Hepatic stellate cell (primary cell): Measurements from ENCODE around the gene RIMKLB.
"Not testable (repeated sequence)": the region's sequence is repeated elsewhere in the genome, so short reads cannot be mapped to it uniquely, and the experiment has no call there.

Experiments used
- DNase-seq: peaks from one replicate; pipeline ENCODE4 v3.0.0; 2011; ENCODE audit warnings: low spot score

RIMKLB gene

GRCh38 chr12:8818526-8818925 is 120.7 kb downstream of the RIMKLB start:
- no peak for DNase-seq

DNA sequence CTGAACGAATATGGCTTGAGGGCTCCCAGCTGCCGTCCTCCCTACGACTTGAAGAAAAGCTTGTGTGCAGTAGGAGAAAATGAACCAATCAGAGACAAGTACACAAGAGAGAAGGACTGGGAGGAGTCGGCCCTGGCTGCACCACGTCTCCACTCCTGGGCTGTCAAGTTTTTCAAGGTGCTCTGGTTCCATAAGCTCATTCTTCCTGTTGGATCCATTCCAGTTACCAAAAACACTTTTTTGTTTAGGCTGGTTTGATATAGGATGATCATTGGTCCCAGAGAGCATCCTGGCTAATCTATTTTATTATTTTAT is 121.8 kb downstream of the RIMKLB start:
- no peak for DNase-seq

DNA sequence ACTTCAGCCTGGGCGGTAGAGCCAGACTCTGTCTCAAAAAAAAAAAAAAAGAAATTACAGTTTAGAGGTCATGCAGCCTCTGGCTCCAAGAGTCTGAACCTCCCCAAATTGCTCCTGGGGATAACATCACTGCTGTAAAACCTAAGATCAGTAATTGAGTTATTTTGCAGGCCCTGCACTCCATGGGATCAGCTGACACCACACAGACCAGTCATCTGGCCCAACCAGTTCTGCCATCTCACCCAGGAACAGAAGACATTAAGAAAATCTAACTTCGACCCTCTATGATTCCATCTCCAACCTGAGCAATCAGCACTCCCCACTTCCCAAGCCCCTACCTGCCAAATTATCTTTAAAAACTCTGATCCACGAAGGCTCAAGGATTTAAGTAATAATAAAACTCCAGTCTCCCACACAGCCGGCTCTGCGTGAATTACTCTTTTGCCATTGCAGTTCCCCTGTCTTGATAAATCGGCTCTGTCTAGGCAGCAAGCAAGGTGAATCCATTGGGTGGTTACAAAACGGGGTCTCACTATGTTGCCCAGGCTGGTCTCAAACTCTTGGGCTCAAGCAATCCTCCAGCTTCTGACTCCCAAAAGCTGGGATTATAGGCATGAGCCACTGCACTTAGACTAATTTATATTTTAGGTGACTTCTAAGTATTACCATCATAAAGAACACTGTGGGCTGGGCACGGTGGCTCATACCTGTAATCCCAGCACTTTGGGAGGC is 123.1 kb downstream of the RIMKLB start:
- DNase-seq, result not testable (repeated sequence)

DNA sequence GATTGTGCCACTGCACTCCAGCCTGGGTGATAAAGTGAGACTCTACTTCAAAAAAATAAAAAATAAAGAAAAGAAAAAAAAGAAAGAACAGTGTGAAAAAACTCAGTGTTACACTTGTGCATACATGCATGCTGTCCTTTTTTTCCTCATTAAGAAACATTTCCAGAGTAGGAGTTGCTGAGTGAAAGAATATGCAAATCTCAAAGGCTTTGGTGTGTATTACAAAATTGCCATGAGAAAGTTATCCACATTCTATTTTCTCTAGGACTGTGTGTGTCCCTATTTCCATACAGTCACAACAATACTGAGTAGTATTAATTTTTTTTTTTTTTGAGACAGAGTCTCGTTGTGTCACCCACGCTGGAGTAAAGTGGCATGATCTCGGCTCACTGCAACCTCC is 123.8 kb downstream of the RIMKLB start:
- no peak for DNase-seq

- DNase-seq, result no peak
Observed at GRCh38 chr12:8822298-8822697, 124.5 kb downstream of the RIMKLB start, which contains the start of gene A2ML1. Gene A2ML1 (plus strand): TSS chr12:8822621. CDS start chr12:8822652, 31 bp downstream.

GRCh38 chr12:8823565-8824300 is 125.9 kb downstream of the RIMKLB start:
- DNase-seq, result no peak

DNA sequence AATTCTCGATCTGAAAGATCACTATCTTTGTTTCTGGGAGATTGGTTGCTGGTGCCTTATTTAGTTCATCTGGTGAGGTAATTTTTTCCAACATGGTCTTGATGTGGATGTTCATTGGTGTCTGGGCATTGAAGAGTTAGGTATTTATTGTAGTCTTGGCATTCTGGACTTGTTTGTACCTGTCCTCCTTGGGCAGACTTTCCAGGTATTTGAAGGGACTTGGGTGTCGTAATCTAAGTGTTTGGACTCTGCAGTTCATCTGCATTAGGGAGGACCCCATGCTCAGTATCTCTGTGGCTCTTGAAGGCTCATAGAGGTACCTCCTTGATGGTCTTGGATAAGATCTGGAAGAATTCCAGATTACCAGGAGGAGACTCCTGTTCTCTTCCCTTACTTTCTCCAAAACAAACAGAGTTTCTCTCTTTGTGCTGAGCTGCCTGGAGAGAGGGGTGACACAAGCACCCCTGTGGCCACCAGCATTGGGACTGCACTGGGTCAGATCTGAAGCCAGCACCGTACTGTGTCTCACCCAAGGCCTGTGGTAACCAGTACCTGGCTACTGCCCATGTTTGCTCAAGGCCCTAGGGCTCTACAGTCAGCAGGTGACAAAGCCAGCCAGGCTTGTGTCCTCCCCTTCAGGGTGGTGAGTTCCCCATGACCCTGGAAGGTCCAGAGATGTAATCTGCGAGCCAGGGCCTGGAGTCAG is 129.9 kb downstream of the RIMKLB start:
- DNase-seq, result no peak

DNA sequence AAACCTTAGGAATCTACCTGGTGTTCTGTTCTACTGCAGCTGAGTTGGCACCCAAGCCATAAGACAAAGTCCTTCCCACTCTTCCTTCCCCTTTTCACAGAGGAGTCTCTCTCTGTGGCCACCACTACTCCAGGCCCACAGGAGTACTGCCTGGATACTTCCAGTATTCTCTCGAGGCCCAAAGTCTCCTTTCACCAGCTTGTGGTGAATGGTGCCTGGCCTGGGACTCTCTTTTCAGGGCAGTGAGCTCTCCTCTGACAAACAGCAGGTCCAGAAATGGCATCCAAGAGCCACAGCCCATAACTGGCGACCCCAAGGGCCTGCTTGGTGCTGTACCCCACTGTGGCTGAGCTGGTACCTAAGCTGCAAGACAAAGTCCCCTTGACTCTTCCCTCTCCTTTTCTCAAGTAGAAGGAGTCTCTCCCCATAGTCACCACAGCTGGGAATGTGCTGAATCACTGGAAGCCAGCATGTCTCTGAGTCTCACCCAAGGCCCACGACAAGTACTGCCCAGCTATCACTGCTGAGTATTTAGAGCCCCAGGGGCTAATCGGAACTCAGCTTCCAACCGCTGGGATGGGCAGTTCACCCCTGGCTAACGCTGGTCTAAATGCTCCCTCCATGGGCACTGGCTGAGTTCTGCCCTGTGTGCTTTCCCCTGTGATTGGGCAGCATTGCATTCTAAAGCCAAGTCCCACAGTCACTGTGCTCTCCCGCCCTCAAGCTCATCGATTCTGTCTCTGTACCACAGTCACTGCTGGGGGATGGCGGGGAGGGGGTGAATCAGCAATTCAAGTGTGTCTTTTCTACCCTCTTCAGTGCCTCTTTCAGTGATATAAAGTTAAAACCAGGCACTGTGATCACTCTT is 130.7 kb downstream of the RIMKLB start:
- DNase-seq, result no peak

- DNase-seq, result no peak
Observed at GRCh38 chr12:8829125-8829518, 131.3 kb downstream of the RIMKLB start.

GRCh38 chr12:8829621-8830020 is 131.8 kb downstream of the RIMKLB start:
- no peak for DNase-seq

DNA sequence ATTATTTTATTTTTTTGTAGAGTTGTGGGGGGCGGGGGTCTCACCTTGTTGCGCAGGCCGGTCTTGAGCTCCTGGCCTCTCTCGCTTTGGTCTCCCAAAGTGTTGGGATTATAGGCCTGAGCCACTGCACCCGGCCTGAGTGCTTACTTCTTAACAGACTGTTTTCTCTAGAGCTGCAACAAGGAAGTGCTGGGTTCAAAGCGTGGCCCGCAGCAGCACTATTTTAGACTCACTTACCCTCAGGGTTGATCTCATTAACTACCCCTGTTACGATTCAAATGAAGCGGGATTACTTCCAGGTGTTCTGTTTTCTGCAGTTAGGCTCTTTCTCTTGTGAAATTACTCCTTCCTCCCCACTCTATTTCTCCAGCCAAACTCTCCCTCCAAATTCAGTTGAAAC is 133.3 kb downstream of the RIMKLB start:
- no peak for DNase-seq

- no peak for DNase-seq
Observed at GRCh38 chr12:8832500-8832899, 134.7 kb downstream of the RIMKLB start.
